ENCODE measurements around the gene MARCHF3.
"Not testable (repeated sequence)": the region's sequence is repeated elsewhere in the genome, so short reads cannot be mapped to it uniquely, and the experiment has no call there.

The MARCHF3 gene

DNA sequence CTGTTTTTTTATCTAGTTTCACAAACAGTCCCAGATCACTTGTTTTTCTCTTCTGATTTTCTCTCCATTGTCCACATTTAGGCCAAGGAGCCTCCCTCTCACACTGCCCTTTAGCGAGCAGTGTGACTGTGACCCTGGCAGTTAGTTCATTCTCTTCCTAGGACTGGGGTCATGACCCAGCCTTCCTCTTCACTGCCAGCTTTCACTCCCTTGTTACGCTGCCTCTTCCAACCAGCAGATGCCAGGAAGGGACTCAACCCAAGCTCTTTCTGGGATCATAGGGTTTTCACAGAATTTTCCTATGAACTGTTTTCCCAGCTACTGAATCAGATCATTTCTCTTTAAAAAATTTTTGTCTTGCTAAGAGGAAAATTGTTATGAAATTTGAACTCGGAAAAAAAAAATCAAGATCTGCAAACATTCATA lies 182.5 kb downstream of the MARCHF3 start:
- Histone ChIP-seq H3K36me3 (ENCODE audit: control insufficient read depth, insufficient read depth, low read length) (no peaks in the 10 kb centered on the region), H3K4me3 (ENCODE audit: insufficient read depth, low read depth, low read length, poor library complexity, severe bottlenecking) (no peak overlapping the region), H3K9me3 (ENCODE audit: control insufficient read depth, low read length) (no peaks in the 10 kb centered on the region), H3K4me1 (ENCODE audit: control insufficient read depth, insufficient read depth, low read length, poor library complexity, severe bottlenecking) (peaks cover 28% of the 10 kb centered on the region), H3K27ac (ENCODE audit: insufficient read depth, low read length, poor library complexity, severe bottlenecking) (no peak overlapping the region), H3K27me3 (replicated peaks; ENCODE audit: control insufficient read depth, insufficient read depth, low read length, poor library complexity, severe bottlenecking) (no peaks in the 10 kb centered on the region)
- DNase-seq, result no peak

DNA sequence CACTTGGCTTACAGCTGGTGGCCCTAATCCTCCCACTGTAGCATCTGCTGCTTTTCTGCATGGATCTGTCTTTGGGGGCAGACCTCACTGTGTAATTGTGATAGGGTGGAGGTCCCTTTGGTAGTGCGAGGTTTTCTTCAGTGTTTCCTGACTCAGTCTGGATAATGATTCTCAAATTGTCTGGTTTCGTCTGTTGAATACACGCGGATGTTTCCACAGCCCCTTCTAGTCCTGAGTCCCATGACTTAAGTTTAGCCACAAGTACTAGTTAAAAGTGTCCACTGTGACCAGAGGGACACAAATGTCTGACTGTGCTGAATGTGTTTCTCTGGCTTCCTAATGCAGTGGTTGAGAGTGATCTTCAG lies 182.9 kb downstream of the MARCHF3 start:
- H3K4me3 ChIP-seq (ENCODE audit: insufficient read depth, low read depth, low read length, poor library complexity, severe bottlenecking), result no peak overlapping the region
- DNase-seq, result no peak
- H3K9me3 ChIP-seq (ENCODE audit: control insufficient read depth, low read length), result no peaks in the 10 kb centered on the region
- peaks cover 24% of the 10 kb centered on the region for H3K4me1 ChIP-seq (ENCODE audit: control insufficient read depth, insufficient read depth, low read length, poor library complexity, severe bottlenecking)
- no peak overlapping the region for H3K27ac ChIP-seq (ENCODE audit: insufficient read depth, low read length, poor library complexity, severe bottlenecking)
- no peaks in the 10 kb centered on the region for H3K36me3 ChIP-seq (ENCODE audit: control insufficient read depth, insufficient read depth, low read length)
- no peaks in the 10 kb centered on the region for H3K27me3 ChIP-seq (replicated peaks; ENCODE audit: control insufficient read depth, insufficient read depth, low read length, poor library complexity, severe bottlenecking)

DNA sequence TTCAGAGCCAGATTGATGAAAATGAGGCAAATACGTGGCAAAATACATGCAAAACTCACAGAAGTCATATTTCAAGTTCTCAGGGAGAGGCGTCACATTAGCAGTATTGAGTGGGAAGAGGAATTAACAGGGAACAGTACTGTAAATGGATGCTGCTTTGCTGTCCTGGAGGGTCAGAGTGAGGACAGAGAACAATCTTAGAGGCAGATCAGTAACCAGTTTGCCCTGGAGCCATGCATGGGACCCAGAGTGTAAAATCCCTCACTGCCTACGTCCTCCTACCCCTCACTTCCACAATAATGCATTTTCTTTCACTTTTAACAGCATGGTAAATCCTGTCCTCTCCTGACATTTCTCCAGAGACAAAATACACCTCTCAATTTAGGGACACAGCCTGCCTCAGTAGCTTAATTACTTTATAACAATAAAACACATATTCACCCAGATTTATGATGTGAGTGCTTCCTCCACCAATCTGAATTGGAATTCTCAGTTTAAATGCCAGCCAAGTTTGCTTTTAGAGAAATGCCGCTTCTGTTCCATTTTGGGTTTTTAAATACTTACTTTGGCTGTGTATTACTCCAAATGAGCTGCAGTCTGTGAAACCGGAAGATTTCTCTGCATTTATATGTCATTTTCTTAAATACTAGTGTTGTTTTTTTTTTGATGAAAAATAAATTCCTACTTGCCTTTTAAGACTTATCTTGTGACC lies 183.5 kb downstream of the MARCHF3 start:
- H3K27me3 ChIP-seq (replicated peaks; ENCODE audit: control insufficient read depth, insufficient read depth, low read length, poor library complexity, severe bottlenecking), result no peaks in the 10 kb centered on the region
- peaks cover 19% of the 10 kb centered on the region for H3K4me1 ChIP-seq (ENCODE audit: control insufficient read depth, insufficient read depth, low read length, poor library complexity, severe bottlenecking)
- no peak for DNase-seq
- no peak overlapping the region for H3K4me3 ChIP-seq (ENCODE audit: insufficient read depth, low read depth, low read length, poor library complexity, severe bottlenecking)
- no peaks in the 10 kb centered on the region for H3K9me3 ChIP-seq (ENCODE audit: control insufficient read depth, low read length)
- H3K36me3 ChIP-seq (ENCODE audit: control insufficient read depth, insufficient read depth, low read length), result no peaks in the 10 kb centered on the region
- H3K27ac ChIP-seq (ENCODE audit: insufficient read depth, low read length, poor library complexity, severe bottlenecking), result no peak overlapping the region

DNA sequence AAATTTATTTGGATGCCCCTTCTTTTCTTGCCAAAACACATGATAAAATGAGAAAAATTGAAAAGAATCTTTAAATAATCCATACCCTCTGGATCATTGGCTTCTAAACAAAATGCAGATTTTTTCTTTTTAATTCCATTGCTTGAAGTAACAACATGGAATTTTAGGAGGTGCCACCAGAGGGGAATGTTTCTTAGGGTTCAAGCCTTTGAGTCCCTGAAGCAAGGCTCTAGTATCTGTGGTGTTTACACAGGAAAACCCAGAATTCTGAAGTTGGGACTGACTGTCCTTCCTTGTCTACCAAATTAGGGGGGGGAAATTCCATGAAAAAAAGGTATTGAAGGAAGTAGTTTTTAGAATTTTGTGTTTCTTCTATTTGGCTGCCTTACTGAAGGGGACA lies 184.0 kb downstream of the MARCHF3 start:
- no peak overlapping the region for H3K27ac ChIP-seq (ENCODE audit: insufficient read depth, low read length, poor library complexity, severe bottlenecking)
- DNase-seq, result no peak
- no peaks in the 10 kb centered on the region for H3K36me3 ChIP-seq (ENCODE audit: control insufficient read depth, insufficient read depth, low read length)
- H3K27me3 ChIP-seq (replicated peaks; ENCODE audit: control insufficient read depth, insufficient read depth, low read length, poor library complexity, severe bottlenecking), result no peaks in the 10 kb centered on the region
- H3K4me1 ChIP-seq (ENCODE audit: control insufficient read depth, insufficient read depth, low read length, poor library complexity, severe bottlenecking), result peaks cover 13% of the 10 kb centered on the region
- no peak overlapping the region for H3K4me3 ChIP-seq (ENCODE audit: insufficient read depth, low read depth, low read length, poor library complexity, severe bottlenecking)
- no peaks in the 10 kb centered on the region for H3K9me3 ChIP-seq (ENCODE audit: control insufficient read depth, low read length)

DNA sequence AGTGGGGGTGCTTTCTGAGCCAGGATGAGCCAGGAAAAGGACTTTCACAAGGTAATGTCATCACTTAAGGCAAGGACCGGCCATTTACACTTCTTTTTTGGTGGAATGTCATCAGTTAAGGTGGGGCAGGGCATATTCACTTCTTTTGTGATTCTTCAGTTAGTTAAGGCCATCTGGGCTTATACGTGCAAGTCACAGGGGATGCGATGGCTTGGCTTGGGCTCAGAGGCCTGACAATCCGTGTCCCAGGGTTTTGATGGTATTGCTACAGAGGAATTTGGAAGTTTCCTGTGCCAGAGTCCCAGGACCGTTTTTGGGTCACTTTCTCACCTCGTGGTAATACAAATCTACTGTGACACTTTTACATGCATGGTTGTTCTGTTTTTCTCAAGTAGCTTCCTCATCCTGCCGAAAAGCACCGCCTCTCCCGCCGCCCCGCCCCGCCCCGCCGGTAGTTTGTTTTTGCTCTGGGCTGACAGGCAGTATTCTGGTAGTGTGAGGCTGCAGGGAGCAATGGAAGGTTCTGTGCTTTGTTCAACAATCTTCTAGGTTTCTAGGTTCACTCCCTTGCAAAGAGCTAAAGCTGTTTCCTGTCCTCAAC lies 184.8 kb downstream of the MARCHF3 start:
- H3K9me3 ChIP-seq (ENCODE audit: control insufficient read depth, low read length); H3K4me1 ChIP-seq (ENCODE audit: control insufficient read depth, insufficient read depth, low read length, poor library complexity, severe bottlenecking); H3K36me3 ChIP-seq (ENCODE audit: control insufficient read depth, insufficient read depth, low read length); H3K27ac ChIP-seq (ENCODE audit: insufficient read depth, low read length, poor library complexity, severe bottlenecking); H3K4me3 ChIP-seq (ENCODE audit: insufficient read depth, low read depth, low read length, poor library complexity, severe bottlenecking); H3K27me3 ChIP-seq (replicated peaks; ENCODE audit: control insufficient read depth, insufficient read depth, low read length, poor library complexity, severe bottlenecking): not testable (repeated sequence)
- DNase-seq, result peak in 1 of 3 donors; percentile 26

DNA sequence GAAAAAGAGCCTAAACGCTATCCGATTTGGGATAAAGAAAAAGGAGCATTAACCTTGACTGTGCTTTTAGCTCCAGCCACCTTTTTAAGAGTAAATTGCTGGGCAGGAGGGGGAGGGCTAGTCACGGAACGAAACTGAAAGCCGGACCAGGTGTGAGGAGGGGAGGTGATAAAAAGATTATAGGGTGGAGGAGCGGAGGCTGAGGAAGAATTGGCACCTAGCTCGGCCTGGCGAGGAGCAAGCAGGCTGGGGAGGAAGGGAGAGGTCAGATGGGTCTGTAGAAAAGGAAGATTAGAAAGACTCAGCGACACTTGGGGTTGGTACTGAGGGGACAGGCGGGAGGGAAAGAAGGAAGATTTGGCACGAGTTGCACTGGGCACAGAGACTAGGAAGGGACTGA lies 187.0 kb downstream of the MARCHF3 start:
- H3K27me3 ChIP-seq (replicated peaks; ENCODE audit: control insufficient read depth, insufficient read depth, low read length, poor library complexity, severe bottlenecking); H3K36me3 ChIP-seq (ENCODE audit: control insufficient read depth, insufficient read depth, low read length); H3K9me3 ChIP-seq (ENCODE audit: control insufficient read depth, low read length); H3K4me3 ChIP-seq (ENCODE audit: insufficient read depth, low read depth, low read length, poor library complexity, severe bottlenecking); H3K27ac ChIP-seq (ENCODE audit: insufficient read depth, low read length, poor library complexity, severe bottlenecking); H3K4me1 ChIP-seq (ENCODE audit: control insufficient read depth, insufficient read depth, low read length, poor library complexity, severe bottlenecking); DNase-seq: not testable (repeated sequence)

DNA sequence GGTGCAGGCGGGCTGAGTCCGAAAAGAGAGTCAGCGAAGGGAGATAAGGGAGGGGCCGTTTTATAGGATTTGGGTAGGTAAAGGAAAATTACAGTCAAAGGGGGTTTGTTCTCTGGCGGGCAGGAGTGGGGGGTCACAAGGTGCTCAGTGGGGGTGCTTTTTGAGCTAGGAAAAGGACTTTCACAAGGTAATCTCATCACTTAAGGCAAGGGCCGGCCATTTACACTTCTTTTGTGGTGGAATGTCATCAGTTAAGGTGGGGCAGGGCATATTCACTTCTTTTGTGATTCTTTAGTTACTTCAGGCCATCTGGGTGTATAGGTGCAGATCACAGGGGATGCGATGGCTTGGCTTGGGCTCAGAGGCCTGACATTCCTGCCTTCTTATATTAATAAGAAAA lies 191.0 kb downstream of the MARCHF3 start:
- H3K27ac ChIP-seq (ENCODE audit: insufficient read depth, low read length, poor library complexity, severe bottlenecking); H3K36me3 ChIP-seq (ENCODE audit: control insufficient read depth, insufficient read depth, low read length); DNase-seq; H3K4me1 ChIP-seq (ENCODE audit: control insufficient read depth, insufficient read depth, low read length, poor library complexity, severe bottlenecking); H3K4me3 ChIP-seq (ENCODE audit: insufficient read depth, low read depth, low read length, poor library complexity, severe bottlenecking); H3K27me3 ChIP-seq (replicated peaks; ENCODE audit: control insufficient read depth, insufficient read depth, low read length, poor library complexity, severe bottlenecking); H3K9me3 ChIP-seq (ENCODE audit: control insufficient read depth, low read length): not testable (repeated sequence)

DNA sequence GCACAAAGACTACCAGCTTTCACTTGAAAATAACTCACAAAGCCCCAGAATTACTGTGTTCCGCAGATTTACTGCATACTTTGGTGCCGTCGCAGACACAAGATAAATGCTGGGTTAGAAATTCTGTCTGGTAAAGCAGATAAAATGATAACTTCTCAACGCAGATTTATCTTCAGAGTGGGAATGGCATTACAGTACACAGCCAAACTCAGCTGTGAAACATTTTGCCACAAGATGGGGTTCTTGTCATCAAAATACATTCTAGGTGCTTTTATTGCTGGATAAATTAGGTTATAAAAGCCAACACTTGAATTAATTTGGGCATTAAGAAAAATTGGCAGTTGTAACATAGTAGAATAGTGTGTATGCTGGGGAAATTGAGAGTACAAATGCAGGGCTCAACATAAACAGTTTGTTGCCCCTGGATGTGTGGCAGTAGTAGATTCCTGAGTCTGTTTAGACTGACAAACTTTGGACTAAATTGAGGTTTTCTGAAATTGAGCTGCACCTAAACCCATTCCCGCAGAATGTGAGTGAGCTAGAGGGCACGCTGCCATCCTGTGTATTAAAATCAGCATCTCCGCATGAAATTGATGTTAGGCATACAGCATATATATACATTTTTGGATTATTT lies 192.3 kb downstream of the MARCHF3 start:
- no peaks in the 10 kb centered on the region for H3K4me1 ChIP-seq (ENCODE audit: control insufficient read depth, insufficient read depth, low read length, poor library complexity, severe bottlenecking)
- H3K36me3 ChIP-seq (ENCODE audit: control insufficient read depth, insufficient read depth, low read length), result peaks cover 10% of the 10 kb centered on the region
- no peaks in the 10 kb centered on the region for H3K9me3 ChIP-seq (ENCODE audit: control insufficient read depth, low read length)
- H3K27me3 ChIP-seq (replicated peaks; ENCODE audit: control insufficient read depth, insufficient read depth, low read length, poor library complexity, severe bottlenecking), result no peaks in the 10 kb centered on the region
- no peak overlapping the region for H3K27ac ChIP-seq (ENCODE audit: insufficient read depth, low read length, poor library complexity, severe bottlenecking)
- no peak overlapping the region for H3K4me3 ChIP-seq (ENCODE audit: insufficient read depth, low read depth, low read length, poor library complexity, severe bottlenecking)
- DNase-seq, result no peak

DNA sequence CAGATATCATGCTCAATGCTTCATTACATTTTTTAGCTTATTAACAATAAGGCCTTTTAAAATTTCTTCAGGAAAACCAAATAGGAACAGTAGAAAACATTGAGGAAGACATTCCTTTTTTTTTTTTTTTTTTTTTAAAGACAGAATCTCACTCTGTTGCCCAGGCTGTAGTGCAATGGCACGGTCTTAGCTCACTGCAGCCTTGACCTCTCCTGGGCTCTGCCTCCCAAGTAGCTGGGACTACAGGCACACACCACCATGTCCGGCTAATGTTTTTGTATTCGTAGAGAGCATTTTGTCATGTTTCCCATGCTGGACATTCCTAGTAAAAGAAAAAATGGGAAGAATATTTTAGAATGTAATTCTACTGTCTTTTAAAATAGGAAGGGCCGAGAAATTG lies 193.1 kb downstream of the MARCHF3 start:
- no peaks in the 10 kb centered on the region for H3K4me1 ChIP-seq (ENCODE audit: control insufficient read depth, insufficient read depth, low read length, poor library complexity, severe bottlenecking)
- H3K4me3 ChIP-seq (ENCODE audit: insufficient read depth, low read depth, low read length, poor library complexity, severe bottlenecking), result no peak overlapping the region
- no peak for DNase-seq
- no peaks in the 10 kb centered on the region for H3K9me3 ChIP-seq (ENCODE audit: control insufficient read depth, low read length)
- no peak overlapping the region for H3K27ac ChIP-seq (ENCODE audit: insufficient read depth, low read length, poor library complexity, severe bottlenecking)
- no peaks in the 10 kb centered on the region for H3K27me3 ChIP-seq (replicated peaks; ENCODE audit: control insufficient read depth, insufficient read depth, low read length, poor library complexity, severe bottlenecking)
- H3K36me3 ChIP-seq (ENCODE audit: control insufficient read depth, insufficient read depth, low read length), result peaks cover 13% of the 10 kb centered on the region

DNA sequence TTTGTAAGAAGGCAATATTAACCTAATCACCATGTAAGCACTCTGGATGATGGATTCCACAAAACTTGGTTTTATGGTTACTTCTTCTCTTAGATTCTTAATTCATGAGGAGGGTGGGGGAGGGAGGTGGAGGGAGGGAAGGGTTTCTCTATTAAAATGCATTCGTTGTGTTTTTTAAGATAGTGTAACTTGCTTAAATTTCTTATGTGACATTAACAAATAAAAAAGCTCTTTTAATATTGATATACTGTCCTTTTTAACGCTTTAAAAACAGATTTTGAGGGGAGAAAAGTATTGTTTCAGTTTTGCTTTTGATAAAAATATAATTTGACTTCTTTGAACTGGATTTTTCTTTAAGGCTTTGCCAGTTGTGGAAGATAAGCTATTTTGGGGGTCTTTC lies 193.6 kb downstream of the MARCHF3 start:
- peaks cover 13% of the 10 kb centered on the region for H3K36me3 ChIP-seq (ENCODE audit: control insufficient read depth, insufficient read depth, low read length)
- no peaks in the 10 kb centered on the region for H3K9me3 ChIP-seq (ENCODE audit: control insufficient read depth, low read length)
- H3K27ac ChIP-seq (ENCODE audit: insufficient read depth, low read length, poor library complexity, severe bottlenecking), result no peak overlapping the region
- H3K4me3 ChIP-seq (ENCODE audit: insufficient read depth, low read depth, low read length, poor library complexity, severe bottlenecking), result no peak overlapping the region
- DNase-seq, result no peak
- no peaks in the 10 kb centered on the region for H3K4me1 ChIP-seq (ENCODE audit: control insufficient read depth, insufficient read depth, low read length, poor library complexity, severe bottlenecking)
- no peaks in the 10 kb centered on the region for H3K27me3 ChIP-seq (replicated peaks; ENCODE audit: control insufficient read depth, insufficient read depth, low read length, poor library complexity, severe bottlenecking)

Data from effector memory CD4-positive, alpha-beta T cell (primary cell).